ENCODE measurements around the gene C15orf40.
"Not testable (repeated sequence)": the region's sequence is repeated elsewhere in the genome, so short reads cannot be mapped to it uniquely, and the experiment has no call there.

Gene C15orf40

GRCh38 chr15:83011271-83012075 lies at the start of gene C15orf40:
Gene C15orf40, minus strand, starts transcription at chr15:83011639. Its CDS starts 32 bp downstream, at chr15:83011607.
- Mint-ChIP-seq H3K4me1 (peaks cover 46% of the 10 kb centered on the region), H3K4me3 (peak within 1 kb of the TSS; percentile 100), H3K27me3 (no peaks in the 10 kb centered on the region), H3K36me3 (ENCODE audit: low read depth) (peaks cover 37% of the 10 kb centered on the region), H3K9me3 (peaks cover 14% of the 10 kb centered on the region), H3K27ac (peak within 1 kb of the TSS; percentile 98)
- ATAC-seq = peak; percentile 91
- peak; percentile 85 for DNase-seq

- ATAC-seq = no peak
- H3K4me3 Mint-ChIP-seq = no peak overlapping the region
- H3K4me1 Mint-ChIP-seq = peaks cover 13% of the 10 kb centered on the region
- H3K27me3 Mint-ChIP-seq = no peaks in the 10 kb centered on the region
- peaks cover 32% of the 10 kb centered on the region for H3K36me3 Mint-ChIP-seq (ENCODE audit: low read depth)
- no peaks in the 10 kb centered on the region for H3K9me3 Mint-ChIP-seq
- DNase-seq = no peak
- no peak overlapping the region for H3K27ac Mint-ChIP-seq
Observed at GRCh38 chr15:83057696-83058376, 46.4 kb upstream of the C15orf40 start.

DNA sequence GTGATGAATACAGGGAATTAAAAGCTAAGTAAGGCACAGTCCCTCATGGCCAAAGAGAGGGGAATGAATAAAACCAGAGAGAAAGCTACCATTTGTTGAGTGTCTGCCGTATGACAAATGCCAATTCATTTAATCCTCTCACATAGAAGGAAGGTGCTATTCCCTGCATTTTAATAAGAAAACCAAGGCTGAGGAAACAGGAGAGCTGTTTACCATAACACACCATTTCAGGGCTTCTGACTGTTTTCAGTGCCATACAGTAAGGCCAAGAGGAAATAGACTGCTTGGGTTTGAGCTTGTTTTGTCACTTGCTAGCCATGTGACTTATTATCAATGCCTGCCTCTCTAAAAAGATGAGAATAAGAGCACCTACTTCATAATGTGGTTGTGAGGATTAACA lies 45.6 kb upstream of the C15orf40 start:
- Mint-ChIP-seq H3K27me3 (no peaks in the 10 kb centered on the region), H3K4me3 (no peak overlapping the region), H3K27ac (no peak overlapping the region), H3K4me1 (peaks cover 13% of the 10 kb centered on the region), H3K9me3 (no peaks in the 10 kb centered on the region), H3K36me3 (ENCODE audit: low read depth) (peaks cover 34% of the 10 kb centered on the region)
- ATAC-seq (no peak), DNase-seq (no peak)

GRCh38 chr15:83053151-83053550 lies 41.7 kb upstream of the C15orf40 start:
- Mint-ChIP-seq H3K4me1 (peaks cover 7% of the 10 kb centered on the region), H3K4me3 (no peak overlapping the region), H3K36me3 (ENCODE audit: low read depth) (peaks cover 44% of the 10 kb centered on the region), H3K27me3 (no peaks in the 10 kb centered on the region), H3K27ac (no peak overlapping the region), H3K9me3 (no peaks in the 10 kb centered on the region)
- ATAC-seq (no peak), DNase-seq (no peak)

DNA sequence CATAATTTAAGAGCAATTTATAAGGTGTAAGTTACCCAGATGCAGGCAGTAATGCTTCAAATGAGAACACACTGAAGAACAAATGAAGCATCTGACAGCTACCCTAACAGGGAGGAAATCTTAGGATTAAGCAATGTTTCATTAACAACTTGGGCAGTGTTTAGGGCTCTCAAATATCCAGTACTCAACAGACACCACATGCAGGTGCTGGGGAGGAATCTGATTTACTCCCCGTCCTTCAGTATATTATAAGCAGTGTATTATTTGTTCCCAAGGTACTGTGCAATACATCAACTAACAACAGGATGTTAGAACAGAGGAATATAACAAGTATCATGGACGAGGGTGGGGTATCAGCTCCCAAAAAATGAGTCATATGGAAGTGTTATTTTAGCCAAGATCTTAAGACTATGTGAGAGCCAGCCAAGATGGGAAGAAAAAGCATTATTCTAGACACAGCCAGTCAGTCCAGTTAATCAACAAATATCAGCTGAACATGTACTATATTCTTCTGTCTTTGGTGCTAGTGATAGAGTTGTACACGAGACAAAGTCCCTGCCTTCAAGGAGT lies 35.2 kb upstream of the C15orf40 start:
- Mint-ChIP-seq H3K9me3 (no peaks in the 10 kb centered on the region), H3K4me1 (no peaks in the 10 kb centered on the region), H3K27me3 (no peaks in the 10 kb centered on the region), H3K36me3 (ENCODE audit: low read depth) (peaks cover 54% of the 10 kb centered on the region), H3K4me3 (no peak overlapping the region), H3K27ac (no peak overlapping the region)
- no peak for DNase-seq
- ATAC-seq = no peak

- ATAC-seq (no peak), DNase-seq (no peak)
- Mint-ChIP-seq H3K4me3 (no peak overlapping the region), H3K27me3 (no peaks in the 10 kb centered on the region), H3K4me1 (peaks cover under 1% of the 10 kb centered on the region), H3K27ac (no peak overlapping the region), H3K9me3 (no peaks in the 10 kb centered on the region), H3K36me3 (ENCODE audit: low read depth) (peaks cover 64% of the 10 kb centered on the region)
Observed at GRCh38 chr15:83044156-83044555, 32.7 kb upstream of the C15orf40 start.

DNA sequence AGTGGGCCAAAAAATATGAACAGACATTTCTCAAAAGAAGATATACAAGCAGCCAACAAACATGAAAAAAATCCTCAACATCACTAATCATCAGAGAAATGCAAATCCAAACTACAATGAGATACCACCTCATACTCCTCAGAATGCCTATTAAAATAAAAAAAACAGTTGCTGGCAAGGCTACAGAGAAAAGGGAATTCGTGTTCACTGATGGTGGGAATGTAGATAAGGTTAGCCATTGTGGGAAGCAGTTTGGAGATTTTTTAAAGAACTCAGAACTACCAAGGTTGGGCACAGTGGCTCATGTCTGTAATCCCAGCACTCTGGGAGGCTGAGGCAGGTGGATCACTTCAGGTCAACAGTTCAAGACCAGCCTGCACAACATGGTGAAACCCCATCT lies 27.8 kb upstream of the C15orf40 start:
- Mint-ChIP-seq H3K4me3 (no peak overlapping the region), H3K4me1 (peaks cover 23% of the 10 kb centered on the region), H3K27me3 (no peaks in the 10 kb centered on the region), H3K27ac (no peak overlapping the region), H3K9me3 (no peaks in the 10 kb centered on the region), H3K36me3 (ENCODE audit: low read depth) (peaks cover 72% of the 10 kb centered on the region)
- DNase-seq (no peak), ATAC-seq (no peak)

- Mint-ChIP-seq H3K27ac (no peak overlapping the region), H3K9me3 (no peaks in the 10 kb centered on the region), H3K4me3 (no peak overlapping the region), H3K4me1 (peaks cover 25% of the 10 kb centered on the region), H3K36me3 (ENCODE audit: low read depth) (peaks cover 70% of the 10 kb centered on the region), H3K27me3 (no peaks in the 10 kb centered on the region)
- DNase-seq (no peak), ATAC-seq (no peak)
Observed at GRCh38 chr15:83036253-83036652, 24.8 kb upstream of the C15orf40 start.

- not testable (repeated sequence) for H3K27me3 Mint-ChIP-seq, H3K4me1 Mint-ChIP-seq, H3K4me3 Mint-ChIP-seq, ATAC-seq, DNase-seq, H3K9me3 Mint-ChIP-seq, H3K27ac Mint-ChIP-seq
- peaks cover 52% of the 10 kb centered on the region for H3K36me3 Mint-ChIP-seq (ENCODE audit: low read depth)
Observed at GRCh38 chr15:83031234-83031633, 19.8 kb upstream of the C15orf40 start.

DNA sequence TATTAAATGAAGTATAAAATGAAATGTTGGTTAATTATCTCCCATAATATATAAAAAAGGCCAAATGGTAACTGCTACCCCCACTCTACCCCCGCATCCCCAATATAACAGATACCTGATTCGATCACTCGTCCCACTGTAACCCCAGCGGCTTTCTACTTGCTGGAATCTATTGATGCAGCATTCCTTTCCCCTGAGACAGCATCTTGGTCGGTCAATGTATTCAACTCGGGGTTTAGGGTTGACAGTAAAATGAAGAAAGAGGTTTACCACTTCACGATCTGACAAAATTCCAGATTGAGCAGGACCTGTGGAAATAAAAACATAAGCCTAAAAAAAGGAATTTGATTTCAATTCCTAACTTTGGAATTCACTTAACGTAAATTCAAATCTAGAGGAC lies 18.6 kb upstream of the C15orf40 start:
- Mint-ChIP-seq H3K27ac (no peak overlapping the region), H3K4me3 (no peak overlapping the region)

DNA sequence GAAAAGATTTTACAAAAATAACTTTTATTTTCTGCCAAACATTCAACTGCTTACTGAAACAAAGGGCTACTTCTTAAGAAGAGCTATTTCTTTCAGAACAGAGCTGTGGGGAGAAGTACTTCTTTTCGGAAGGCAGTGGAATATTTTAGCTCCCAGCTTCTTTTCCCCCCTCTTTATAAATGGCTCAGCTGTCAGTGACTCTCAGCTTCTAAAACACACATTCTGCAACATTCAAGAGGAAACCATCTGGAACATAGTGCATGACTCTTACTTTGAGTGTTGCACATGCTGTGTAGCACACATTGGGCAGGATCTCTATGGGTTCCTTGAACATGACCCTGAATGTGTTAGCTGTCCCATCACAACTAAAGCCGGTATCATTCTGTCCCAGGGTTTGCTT lies 7.0 kb upstream of the C15orf40 start:
- Mint-ChIP-seq H3K4me1 (peaks cover 11% of the 10 kb centered on the region), H3K27me3 (no peaks in the 10 kb centered on the region), H3K27ac (no peak overlapping the region), H3K4me3 (no peak overlapping the region), H3K36me3 (ENCODE audit: low read depth) (peaks cover 32% of the 10 kb centered on the region), H3K9me3 (no peaks in the 10 kb centered on the region)
- ATAC-seq = no peak
- DNase-seq = no peak

More for the DNA sequence above, 18.6 kb upstream of the C15orf40 start:
- Mint-ChIP-seq H3K9me3 (no peaks in the 10 kb centered on the region), H3K27me3 (no peaks in the 10 kb centered on the region), H3K36me3 (ENCODE audit: low read depth) (peaks cover 48% of the 10 kb centered on the region), H3K4me1 (peaks cover 4% of the 10 kb centered on the region)
- DNase-seq (no peak), ATAC-seq (no peak)

DNA sequence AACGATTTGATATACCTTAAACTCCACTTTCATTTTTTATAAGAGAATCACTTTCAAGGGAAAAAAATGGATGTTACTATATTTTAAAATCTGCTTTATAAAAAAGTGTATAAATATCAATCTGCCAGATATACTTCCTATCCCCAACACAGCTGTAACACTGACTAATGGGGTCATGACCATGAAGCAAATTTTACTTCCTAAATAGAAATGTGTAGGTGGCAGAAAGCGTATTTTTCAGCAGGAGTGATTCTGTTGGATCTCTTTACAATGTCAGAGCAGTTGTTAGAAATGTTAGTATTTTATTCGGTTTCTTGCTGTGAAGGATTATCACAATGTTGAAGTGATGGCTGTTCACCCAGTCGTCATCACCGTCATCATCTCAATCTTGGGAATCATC lies 5.5 kb upstream of the C15orf40 start:
- no peak for DNase-seq
- peaks cover 37% of the 10 kb centered on the region for H3K36me3 Mint-ChIP-seq (ENCODE audit: low read depth)
- H3K4me1 Mint-ChIP-seq = peaks cover 24% of the 10 kb centered on the region
- H3K9me3 Mint-ChIP-seq = peaks cover 12% of the 10 kb centered on the region
- H3K4me3 Mint-ChIP-seq = no peak overlapping the region
- no peaks in the 10 kb centered on the region for H3K27me3 Mint-ChIP-seq
- H3K27ac Mint-ChIP-seq = no peak overlapping the region
- no peak for ATAC-seq

DNA sequence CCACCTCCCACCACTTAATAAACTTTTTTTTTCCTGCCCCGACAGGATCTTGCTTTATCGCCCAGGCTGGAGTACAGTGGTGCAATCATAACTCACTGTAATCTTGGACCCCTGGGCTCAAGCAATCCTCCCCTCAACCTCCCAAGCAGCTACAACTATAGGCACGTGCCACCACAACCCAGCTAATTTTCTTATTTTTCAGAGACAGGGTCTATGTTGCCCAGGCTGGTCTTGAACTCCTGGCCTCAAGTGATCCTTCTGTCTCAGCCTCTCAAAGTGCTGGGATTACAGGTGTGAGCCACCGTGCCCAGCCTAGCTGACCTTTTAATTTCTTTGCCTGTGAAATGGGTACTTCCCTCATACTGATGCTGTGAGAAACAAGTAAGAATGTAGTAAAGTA lies 3.9 kb upstream of the C15orf40 start:
- no peak for ATAC-seq
- H3K27ac Mint-ChIP-seq = no peak overlapping the region
- H3K27me3 Mint-ChIP-seq = no peaks in the 10 kb centered on the region
- H3K9me3 Mint-ChIP-seq = peaks cover 14% of the 10 kb centered on the region
- H3K36me3 Mint-ChIP-seq (ENCODE audit: low read depth) = peaks cover 38% of the 10 kb centered on the region
- H3K4me3 Mint-ChIP-seq = no peak overlapping the region
- no peak for DNase-seq
- peaks cover 34% of the 10 kb centered on the region for H3K4me1 Mint-ChIP-seq

- Mint-ChIP-seq H3K4me3 (no peak overlapping the region), H3K27ac (no peak overlapping the region), H3K27me3 (no peaks in the 10 kb centered on the region), H3K4me1 (peaks cover 43% of the 10 kb centered on the region), H3K9me3 (peaks cover 14% of the 10 kb centered on the region), H3K36me3 (ENCODE audit: low read depth) (peaks cover 36% of the 10 kb centered on the region)
- ATAC-seq (no peak), DNase-seq (no peak)
Observed at GRCh38 chr15:83014205-83014653, 2.8 kb upstream of the C15orf40 start.

DNA sequence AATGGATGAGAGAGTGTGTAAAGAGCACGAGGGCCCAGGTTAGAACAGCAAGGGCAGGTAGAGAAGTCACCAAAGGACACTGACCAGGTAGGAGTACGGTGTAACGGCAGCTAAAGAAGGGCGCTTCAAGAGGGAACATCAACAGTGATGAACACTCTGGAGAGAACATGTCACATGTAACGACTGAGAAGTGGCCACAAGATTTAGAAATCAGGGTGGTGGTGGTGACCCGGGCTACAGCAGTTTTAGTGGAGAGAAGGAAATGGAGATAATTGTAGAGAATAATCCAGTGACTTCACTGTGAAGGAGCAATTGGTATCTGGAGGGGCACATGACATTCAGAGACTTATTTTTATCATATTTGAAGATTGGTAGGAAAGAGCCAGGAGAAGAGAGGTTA lies 1.2 kb upstream of the C15orf40 start:
- peak overlapping the region; percentile 100 for H3K4me3 Mint-ChIP-seq
- no peak for DNase-seq
- peaks cover 37% of the 10 kb centered on the region for H3K36me3 Mint-ChIP-seq (ENCODE audit: low read depth)
- peaks cover 43% of the 10 kb centered on the region for H3K4me1 Mint-ChIP-seq
- H3K27me3 Mint-ChIP-seq = no peaks in the 10 kb centered on the region
- H3K27ac Mint-ChIP-seq = peak overlapping the region; percentile 87
- peaks cover 14% of the 10 kb centered on the region for H3K9me3 Mint-ChIP-seq
- no peak for ATAC-seq
